K562 (cell line): ENCODE results near the gene IP6K2. TPM values are rescaled to one million over a fixed set of nuclear protein-coding genes. Genes with fewer than 3 reads are reported as not detected.

Experiments used
- ATAC-seq: fragments of 200-7000 bp; cut with Tn5 transposase; 3 replicates; pipeline ENCODE4 v1.9.1; 2020; ENCODE audit warnings: moderate library complexity
- BruUV-seq: library from RNA; stranded (reverse); fragments of 400-500 nt; replicated peaks from 2 replicates; lab custom pipeline; 2021; lab: Mats Ljungman, UMichigan
- CTCF ChIA-PET: fragments of 300-600 bp; formaldehyde crosslinking; extraction: SDS; loops from one replicate; lab custom pipeline; 2021; ENCODE audit warnings: low intra/inter-chr PET ratio; lab: Yijun Ruan, JAX
- POLR2A ChIA-PET: fragments of 300-600, 350-650 bp; sonication (Branson Sonifier 250); formaldehyde crosslinking; extraction: SDS; loops from one replicate; lab custom pipeline; 2021; ENCODE audit warnings: antibody characterized with exemption, inconsistent platforms; lab: Yijun Ruan, JAX
- DNase-seq, 4 experiments: peaks; one replicate each; pipeline versions ENCODE4 v3.0.0 to v3.0.0-alpha.2; 2011 to 2018; ENCODE audit warnings: low spot score in 3 of 4, mixed read lengths in 3 of 4; ENCODE audit errors: extremely low read depth in 1 of 4
- FAIRE-seq: peaks from 2 replicates; lab custom pipeline; 2011; peaks lifted over from hg19 to GRCh38; lab: Jason Lieb, UNC
- H2AFZ ChIP-seq: 2 replicates; pipeline ENCODE4 v1.6.0; 2011; ENCODE audit warnings: low read depth, low read length, control low read depth, inconsistent platforms
- H3K27ac ChIP-seq: fragments of 200-600 bp; 3 replicates; pipeline ENCODE4 v1.8.0; 2011; ENCODE audit warnings: low read depth, mild to moderate bottlenecking, control low read depth, inconsistent platforms, low read length, moderate library complexity, mixed read lengths; ENCODE audit errors: extremely low read depth
- H3K27me3 ChIP-seq, 2 experiments: fragments of 300-600 bp in 1 of 2; 2 replicates in 1 of 2; 3 replicates in 1 of 2; pipeline versions ENCODE4 v1.6.0 to v1.8.0; 2011; ENCODE audit warnings: inconsistent platforms in 2 of 2, low read length in 2 of 2, mild to moderate bottlenecking in 1 of 2, mixed read lengths in 1 of 2, moderate library complexity in 1 of 2; ENCODE audit not compliant: control insufficient read depth in 2 of 2, insufficient read depth in 2 of 2
- H3K36me3 ChIP-seq: fragments of 300-600 bp; 3 replicates; pipeline ENCODE4 v1.8.0; 2011; ENCODE audit warnings: mild to moderate bottlenecking, low read length, inconsistent platforms; ENCODE audit not compliant: control insufficient read depth, insufficient read depth
- H3K4me1 ChIP-seq, 2 experiments: fragments of 200-600 bp in 1 of 2; replicated peaks in 1 of 2; 2 replicates in 1 of 2; 3 replicates in 1 of 2; pipeline versions ENCODE4 v1.5.1 to v1.8.0; 2011; ENCODE audit warnings: inconsistent platforms in 2 of 2, low read length in 2 of 2, mild to moderate bottlenecking in 1 of 2, mixed read lengths in 1 of 2, moderate library complexity in 1 of 2; ENCODE audit not compliant: control insufficient read depth in 2 of 2, insufficient read depth in 2 of 2
- H3K4me2 ChIP-seq: 2 replicates; pipeline ENCODE4 v1.6.1; 2011; ENCODE audit warnings: low read length, control low read depth, inconsistent platforms, mixed read lengths; ENCODE audit not compliant: insufficient read depth
- H3K4me3 ChIP-seq: fragments of 200-600 bp; sonication (generic), shearing (Covaris generic); 2 replicates; pipeline ENCODE4 v1.5.1; 2016; ENCODE audit warnings: control low read depth, inconsistent platforms
- H3K79me2 ChIP-seq: fragments of 200-600 bp; 3 replicates; pipeline ENCODE4 v1.8.0; 2011; ENCODE audit warnings: low read length, inconsistent platforms; ENCODE audit not compliant: control insufficient read depth, insufficient read depth
- H3K9ac ChIP-seq, 2 experiments: 2 replicates each; pipeline versions ENCODE4 v1.6.0 to v1.6.1; 2011; ENCODE audit warnings: low read depth in 2 of 2, low read length in 2 of 2, control low read depth in 1 of 2, inconsistent platforms in 1 of 2, mild to moderate bottlenecking in 1 of 2, mixed read lengths in 1 of 2; ENCODE audit not compliant: insufficient read depth in 1 of 2
- H3K9me1 ChIP-seq: one replicate; pipeline ENCODE4 v1.6.0; 2011; ENCODE audit warnings: inconsistent platforms, mild to moderate bottlenecking, low read length, moderate library complexity; ENCODE audit not compliant: control insufficient read depth, insufficient read depth
- H3K9me3 ChIP-seq: replicated peaks from 2 replicates; pipeline ENCODE4 v1.5.1; 2011; ENCODE audit warnings: low read depth, low read length, inconsistent platforms; ENCODE audit not compliant: control insufficient read depth, insufficient read depth
- H4K20me1 ChIP-seq: replicated peaks from 2 replicates; pipeline ENCODE4 v1.6.1; 2011; ENCODE audit warnings: low read length, inconsistent platforms, mixed read lengths; ENCODE audit not compliant: control insufficient read depth, insufficient read depth
- BMI1 ChIP-seq: fragments of 150-350 bp; IDR thresholded peaks from 2 replicates; pipeline ENCODE4 v1.6.1; 2014; ENCODE audit warnings: low read length
- CBFA2T2 ChIP-seq: fragments of 450-650 bp; conservative IDR thresholded peaks from 2 replicates; pipeline ENCODE4 v1.6.1; 2017; ENCODE audit warnings: mild to moderate bottlenecking
- CHD1 ChIP-seq: fragments of 200-600 bp; sonication (generic); IDR thresholded peaks from one replicate; pipeline ENCODE4 v1.6.1; 2012; ENCODE audit warnings: mild to moderate bottlenecking, moderate library complexity, low read length, inconsistent platforms
- EGR1 ChIP-seq: fragments of 450-650 bp; conservative IDR thresholded peaks from 2 replicates; pipeline ENCODE4 v1.6.1; 2017; ENCODE audit warnings: mild to moderate bottlenecking
- MAZ ChIP-seq, 2 experiments: fragments of 450-650 bp in 1 of 2; sonication (generic) in 1 of 2; formaldehyde crosslinking; IDR thresholded peaks in 1 of 2; conservative IDR thresholded peaks in 1 of 2; 2 replicates each; pipeline versions ENCODE4 v1.4.0 to v1.5.0; 2020; ENCODE audit warnings: mild to moderate bottlenecking in 1 of 2, missing genetic modification reagents in 1 of 2
- NFRKB ChIP-seq: fragments of 450-650 bp; IDR thresholded peaks from 2 replicates; pipeline ENCODE4 v1.6.1; 2016; ENCODE audit warnings: low read depth
- NR1H2 ChIP-seq: sonication (generic); formaldehyde crosslinking; IDR thresholded peaks from 2 replicates; pipeline ENCODE4 v1.4.0; 2020; ENCODE audit warnings: mild to moderate bottlenecking, missing genetic modification reagents
- POLR3A ChIP-seq: IDR thresholded peaks from 2 replicates; pipeline ENCODE4 v1.6.1; 2011; ENCODE audit warnings: borderline replicate concordance, mild to moderate bottlenecking, moderate library complexity; ENCODE audit not compliant: insufficient read length, insufficient read depth; ENCODE audit errors: extremely low read depth
- STAT5B ChIP-seq: fragments of 250-450 bp; sonication (Bioruptor Pico); IDR thresholded peaks from 2 replicates; pipeline ENCODE4 v1.8.0; 2021; ENCODE audit warnings: mild to moderate bottlenecking, inconsistent platforms
- TSHZ1 ChIP-seq: fragments of 250-450 bp; sonication (Bioruptor Pico); IDR thresholded peaks from 2 replicates; pipeline ENCODE4 v1.4.0; 2020; ENCODE audit warnings: mild to moderate bottlenecking, moderate library complexity
- XRCC3 ChIP-seq: fragments of 450-650 bp; IDR thresholded peaks from 2 replicates; pipeline ENCODE4 v1.6.1; 2017; ENCODE audit warnings: mild to moderate bottlenecking, moderate library complexity
- ZNF395 ChIP-seq: fragments of 200-800 bp; sonication (Bioruptor generic); IDR thresholded peaks from 2 replicates; pipeline ENCODE4 v1.6.1; 2017; ENCODE audit warnings: missing genetic modification characterization, missing compliant biosample characterization
- WGBS: fragments of 100-300 bp; shearing (Covaris generic); methylation state at CpG from one replicate; pipeline ENCODE4 v1.1.6; 2016; ENCODE audit warnings: low coverage, mixed read lengths; ENCODE audit not compliant: insufficient coverage; ENCODE audit errors: missing lambda C conversion rate; 5-methylcytosine and 5-hydroxymethylcytosine counted together
- in situ Hi-C: fragments of 300-500 bp; cut with MboI; formaldehyde crosslinking; loops from 4 replicates; pipeline ENCODE4 v1.15.0; 2018; ENCODE audit warnings: inconsistent platforms, mixed read lengths
- intact Hi-C: fragments of 100-400 bp; cut with micrococcal nuclease; formaldehyde crosslinking; loops from 2 replicates; pipeline ENCODE4 v1.14.2; 2022
- polyA plus RNA-seq, 8 experiments: library from polyadenylated mRNA; depleted of rRNA in 4 of 8; stranded (reverse) in 5 of 8; unstranded in 3 of 8; fragments of >200 nt; fragmentation: Nextera tagmentation in 2 of 8; fragmentation: Illumina TruSeq in 1 of 8; extraction: Ambion mirVana in 2 of 8; extraction: Trizol in 1 of 8; gene quantifications; 2 replicates each; pipeline versions ENCODE4 v1.2.1 to v1.2.3, GENCODE V29; 2011 to 2014; ENCODE audit warnings: inconsistent platforms in 1 of 8, missing spikeins in 1 of 8
- total RNA-seq, 7 experiments: library from RNA; depleted of rRNA in 6 of 7; stranded (reverse); fragments of >200 nt in 6 of 7; fragmentation: Illumina TruSeq in 2 of 7; extraction: Trizol in 2 of 7; gene quantifications; 2 replicates each; pipeline versions ENCODE4 v1.2.1 to v1.2.3, GENCODE V29; 2011 to 2021; ENCODE audit warnings: low replicate concordance in 1 of 7
- TF ChIP-seq, protein P1 (sequence below): fragments of 150-350 bp; IDR thresholded peaks from 2 replicates; pipeline ENCODE4 v1.6.1; 2014; ENCODE audit warnings: low read depth, mild to moderate bottlenecking, low read length, borderline replicate concordance
- TF ChIP-seq, protein P2 (sequence below): IDR thresholded peaks from 3 replicates; pipeline ENCODE4 v1.6.1; 2011; ENCODE audit warnings: borderline replicate concordance, mild to moderate bottlenecking; ENCODE audit not compliant: insufficient read length, insufficient read depth

Gene IP6K2
- total and polyA plus RNA-seq, 9 of the 15 experiments (the other 6 are each of a cell fraction or from before 2014, with no cell fraction given), result 19.6 to 78.1 (median 48.0) TPM

DNA sequence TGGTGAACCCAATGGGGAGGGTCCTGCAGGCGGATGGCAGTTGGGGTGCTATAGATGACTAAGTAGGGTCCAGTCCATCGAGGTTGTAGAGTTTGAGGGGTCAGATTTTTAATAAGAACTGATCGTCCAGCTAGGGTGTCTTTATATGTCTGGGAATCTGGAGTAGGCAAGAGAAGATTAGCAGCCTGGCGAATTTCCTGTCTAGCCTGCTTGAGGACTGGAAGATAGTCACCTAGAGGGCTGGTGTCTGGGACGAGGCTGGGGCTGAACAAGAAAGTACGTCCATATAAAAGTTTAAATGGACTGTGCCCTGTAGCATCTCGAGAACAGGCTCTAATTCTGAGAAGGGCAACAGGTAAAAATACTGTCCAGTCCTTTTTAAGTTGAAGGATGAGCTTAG is 6.7 kb upstream of the IP6K2 start:
- no peak for DNase-seq
- CTCF ChIA-PET, result no interaction called here
- Histone ChIP-seq H3K4me1 (no peaks in the 10 kb centered on the region; a peak in 2 of 5 replicates), H3K4me3 (no peak overlapping the region), H3K27ac (no peak overlapping the region), H2AFZ (no peak overlapping the region), H3K9ac (no peak overlapping the region), H3K9me3 (no peaks in the 10 kb centered on the region), H3K9me1 (no peaks in the 10 kb centered on the region), H3K4me2 (no peak overlapping the region), H3K79me2 (no peaks in the 10 kb centered on the region), H4K20me1 (no peaks in the 10 kb centered on the region), H3K27me3 (no peaks in the 10 kb centered on the region), H3K36me3 (no peaks in the 10 kb centered on the region)
- FAIRE-seq, result no peak
- in situ Hi-C loops (no loop called here), intact Hi-C loops (no loop called here)
- no TSS peak for BruUV-seq
- ATAC-seq, result no peak
- POLR2A ChIA-PET, result no interaction called here
- WGBS, result 31% methylated on average over 6 of the region's 7 CpGs
- TF ChIP-seq EGR1 (no peak), MAZ (CRISPR knock-in tag; conservative IDR thresholded peaks at IDR 0.05 in 1 of 2, IDR thresholded peaks at IDR 0.05 in 1 of 2) (no peak), NR1H2 (CRISPR knock-in tag) (no peak), BMI1 (no peak), TSHZ1 (CRISPR knock-in tag) (no peak), POLR3A (no peak), NFRKB (no peak), CBFA2T2 (no peak), ZNF395 (CRISPR knock-in tag) (no peak), CHD1 (no peak), XRCC3 (no peak), STAT5B (CRISPR knock-in tag) (no peak)
- TF ChIP-seq, protein P1, sequence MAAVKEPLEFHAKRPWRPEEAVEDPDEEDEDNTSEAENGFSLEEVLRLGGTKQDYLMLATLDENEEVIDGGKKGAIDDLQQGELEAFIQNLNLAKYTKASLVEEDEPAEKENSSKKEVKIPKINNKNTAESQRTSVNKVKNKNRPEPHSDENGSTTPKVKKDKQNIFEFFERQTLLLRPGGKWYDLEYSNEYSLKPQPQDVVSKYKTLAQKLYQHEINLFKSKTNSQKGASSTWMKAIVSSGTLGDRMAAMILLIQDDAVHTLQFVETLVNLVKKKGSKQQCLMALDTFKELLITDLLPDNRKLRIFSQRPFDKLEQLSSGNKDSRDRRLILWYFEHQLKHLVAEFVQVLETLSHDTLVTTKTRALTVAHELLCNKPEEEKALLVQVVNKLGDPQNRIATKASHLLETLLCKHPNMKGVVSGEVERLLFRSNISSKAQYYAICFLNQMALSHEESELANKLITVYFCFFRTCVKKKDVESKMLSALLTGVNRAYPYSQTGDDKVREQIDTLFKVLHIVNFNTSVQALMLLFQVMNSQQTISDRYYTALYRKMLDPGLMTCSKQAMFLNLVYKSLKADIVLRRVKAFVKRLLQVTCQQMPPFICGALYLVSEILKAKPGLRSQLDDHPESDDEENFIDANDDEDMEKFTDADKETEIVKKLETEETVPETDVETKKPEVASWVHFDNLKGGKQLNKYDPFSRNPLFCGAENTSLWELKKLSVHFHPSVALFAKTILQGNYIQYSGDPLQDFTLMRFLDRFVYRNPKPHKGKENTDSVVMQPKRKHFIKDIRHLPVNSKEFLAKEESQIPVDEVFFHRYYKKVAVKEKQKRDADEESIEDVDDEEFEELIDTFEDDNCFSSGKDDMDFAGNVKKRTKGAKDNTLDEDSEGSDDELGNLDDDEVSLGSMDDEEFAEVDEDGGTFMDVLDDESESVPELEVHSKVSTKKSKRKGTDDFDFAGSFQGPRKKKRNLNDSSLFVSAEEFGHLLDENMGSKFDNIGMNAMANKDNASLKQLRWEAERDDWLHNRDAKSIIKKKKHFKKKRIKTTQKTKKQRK, result no peak
- TF ChIP-seq, protein P2, sequence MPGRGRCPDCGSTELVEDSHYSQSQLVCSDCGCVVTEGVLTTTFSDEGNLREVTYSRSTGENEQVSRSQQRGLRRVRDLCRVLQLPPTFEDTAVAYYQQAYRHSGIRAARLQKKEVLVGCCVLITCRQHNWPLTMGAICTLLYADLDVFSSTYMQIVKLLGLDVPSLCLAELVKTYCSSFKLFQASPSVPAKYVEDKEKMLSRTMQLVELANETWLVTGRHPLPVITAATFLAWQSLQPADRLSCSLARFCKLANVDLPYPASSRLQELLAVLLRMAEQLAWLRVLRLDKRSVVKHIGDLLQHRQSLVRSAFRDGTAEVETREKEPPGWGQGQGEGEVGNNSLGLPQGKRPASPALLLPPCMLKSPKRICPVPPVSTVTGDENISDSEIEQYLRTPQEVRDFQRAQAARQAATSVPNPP, result no peak
